T-helper 22 cell (primary cell): Measurements from ENCODE around the gene CCDC47.
A peak's percentile ranks its signal among the peaks of the same experiment; 100 is the strongest.

Source experiments
- DNase-seq: peaks from one replicate; pipeline ENCODE4 v3.0.0-alpha.2; 2020; ENCODE audit warnings: low read depth

The CCDC47 gene

GRCh38 chr17:63698381-63698885 lies 75.0 kb downstream of the CCDC47 start:
- no peak for DNase-seq

GRCh38 chr17:63697341-63698286 lies 75.8 kb downstream of the CCDC47 start:
- DNase-seq = peak; percentile 62

GRCh38 chr17:63696381-63696961 lies 76.9 kb downstream of the CCDC47 start:
- DNase-seq = no peak

- DNase-seq = no peak
These were observed 77.5 kb downstream of the CCDC47 start for GRCh38 chr17:63695889-63696288.
